Fibroblast of villous mesenchyme (primary cell): Measurements from ENCODE around the gene PAGE2. TPM values are rescaled to one million over a fixed set of nuclear protein-coding genes. Genes with fewer than 3 reads are reported as not detected.
"Not testable (repeated sequence)": the region's sequence is repeated elsewhere in the genome, so short reads cannot be mapped to it uniquely, and the experiment has no call there.

Experiments
- DNase-seq: peaks from one replicate; pipeline ENCODE4 v3.0.0-alpha.2; 2010; ENCODE audit warnings: low read depth
- H3K4me3 ChIP-seq: 2 replicates; pipeline ENCODE4 v1.5.1; 2011; ENCODE audit warnings: low read depth, mild to moderate bottlenecking, low read length
- CTCF ChIP-seq: IDR thresholded peaks from 2 replicates; pipeline ENCODE4 v1.5.1; 2012; ENCODE audit warnings: low read depth, mild to moderate bottlenecking, low read length; ENCODE audit not compliant: insufficient read depth
- total RNA-seq: library from RNA; depleted of rRNA; stranded (reverse); fragments of >200 nt; gene quantifications from 2 replicates; pipeline ENCODE4 v1.2.3, GENCODE V29; 2012

PAGE2 gene
- total RNA-seq, 1 donor: not detected

- DNase-seq: no peak
- no peak overlapping the region for H3K4me3 ChIP-seq
- no peak for TF ChIP-seq CTCF
These were observed 20.5 kb downstream of the PAGE2 start for GRCh38 chrX:55109306-55109705.

GRCh38 chrX:55111578-55112254 lies 22.9 kb downstream of the PAGE2 start:
- DNase-seq: no peak
- TF ChIP-seq CTCF: no peak
- no peak overlapping the region for H3K4me3 ChIP-seq

GRCh38 chrX:55116589-55116988 lies 27.8 kb downstream of the PAGE2 start:
- not testable (repeated sequence) for H3K4me3 ChIP-seq
- DNase-seq: peak; percentile 17

GRCh38 chrX:55118574-55118973 lies 29.8 kb downstream of the PAGE2 start:
- no peak overlapping the region for H3K4me3 ChIP-seq
- DNase-seq: no peak
- TF ChIP-seq CTCF: no peak

- no peak overlapping the region for H3K4me3 ChIP-seq
- DNase-seq: no peak
- TF ChIP-seq CTCF: no peak
These were observed 30.5 kb downstream of the PAGE2 start for GRCh38 chrX:55119271-55119670.

GRCh38 chrX:55119712-55120111 lies 30.9 kb downstream of the PAGE2 start:
- H3K4me3 ChIP-seq: no peak overlapping the region
- no peak for TF ChIP-seq CTCF
- peak; percentile 52 for DNase-seq

- H3K4me3 ChIP-seq: no peak overlapping the region
- TF ChIP-seq CTCF: no peak
- DNase-seq: peak; percentile 28
These were observed 32.0 kb downstream of the PAGE2 start for GRCh38 chrX:55120761-55121358.
